ENCODE measurements around the gene ANKRD1.

ANKRD1 gene

GRCh38 chr10:90935581-90936275 is 14.8 kb upstream of the ANKRD1 start:
- DNase-seq (ENCODE audit: low read depth) = no peak

GRCh38 chr10:90930971-90931871 is 10.3 kb upstream of the ANKRD1 start:
- DNase-seq (ENCODE audit: low read depth) = no peak

GRCh38 chr10:90930070-90930837 is 9.4 kb upstream of the ANKRD1 start:
- no peak for DNase-seq (ENCODE audit: low read depth)

GRCh38 chr10:90929179-90929578 is 8.3 kb upstream of the ANKRD1 start:
- no peak for DNase-seq (ENCODE audit: low read depth)

GRCh38 chr10:90927293-90927692 is 6.4 kb upstream of the ANKRD1 start:
- DNase-seq (ENCODE audit: low read depth) = no peak

- no peak for DNase-seq (ENCODE audit: low read depth)
These were observed 4.5 kb upstream of the ANKRD1 start for GRCh38 chr10:90925079-90926029.

GRCh38 chr10:90924552-90924951 is 3.7 kb upstream of the ANKRD1 start:
- DNase-seq (ENCODE audit: low read depth) = no peak

- DNase-seq (ENCODE audit: low read depth) = no peak
These were observed 2.3 kb upstream of the ANKRD1 start for GRCh38 chr10:90923111-90923731.

- no peak for DNase-seq (ENCODE audit: low read depth)
These were observed 1.0 kb upstream of the ANKRD1 start for GRCh38 chr10:90921906-90922305.

- DNase-seq (ENCODE audit: low read depth) = no peak
These were observed 958 bp downstream of the ANKRD1 start for GRCh38 chr10:90919683-90920574.

- no peak for DNase-seq (ENCODE audit: low read depth)
These were observed 2.9 kb downstream of the ANKRD1 start for GRCh38 chr10:90917968-90918318.

GRCh38 chr10:90917238-90917967 is 3.5 kb downstream of the ANKRD1 start:
- no peak for DNase-seq (ENCODE audit: low read depth)

GRCh38 chr10:90916392-90917237 is 4.3 kb downstream of the ANKRD1 start:
- no peak for DNase-seq (ENCODE audit: low read depth)

- no peak for DNase-seq (ENCODE audit: low read depth)
These were observed 5.2 kb downstream of the ANKRD1 start for GRCh38 chr10:90915766-90916075.

- no peak for DNase-seq (ENCODE audit: low read depth)
These were observed 5.7 kb downstream of the ANKRD1 start for GRCh38 chr10:90914992-90915765.

- DNase-seq (ENCODE audit: low read depth) = no peak
These were observed 7.0 kb downstream of the ANKRD1 start for GRCh38 chr10:90913774-90914420.

- DNase-seq (ENCODE audit: low read depth) = no peak
These were observed 7.9 kb downstream of the ANKRD1 start for GRCh38 chr10:90912854-90913479.
